Mesothelial cell of epicardium (in vitro differentiated cells): Measurements from ENCODE around the gene HTR2C. TPM values are rescaled to one million over a fixed set of nuclear protein-coding genes. Genes with fewer than 3 reads are reported as not detected.

Experiments used
- DNase-seq, 2 experiments: peaks; one replicate each; pipeline ENCODE4 v3.0.0; 2021; ENCODE audit warnings: low spot score in 2 of 2; ENCODE audit not compliant: unreplicated experiment in 2 of 2
- H3K27ac Mint-ChIP-seq: 2 replicates; pipeline ENCODE4 v1.8.0; 2021; ENCODE audit warnings: mixed read lengths
- H3K27me3 Mint-ChIP-seq: 2 replicates; pipeline ENCODE4 v1.8.0; 2021; ENCODE audit warnings: low read depth, mixed read lengths
- H3K36me3 Mint-ChIP-seq: 2 replicates; pipeline ENCODE4 v1.8.0; 2021; ENCODE audit warnings: mixed read lengths
- H3K4me1 Mint-ChIP-seq: 2 replicates; pipeline ENCODE4 v1.8.0; 2021; ENCODE audit warnings: mixed read lengths
- H3K4me3 Mint-ChIP-seq: 2 replicates; pipeline ENCODE4 v1.8.0; 2021; ENCODE audit warnings: mild to moderate bottlenecking, moderate library complexity, mixed read lengths
- H3K9me3 Mint-ChIP-seq: 2 replicates; pipeline ENCODE4 v1.8.0; 2021; ENCODE audit warnings: mixed read lengths
- total RNA-seq: library from RNA; stranded (reverse); gene quantifications from 3 replicates; pipeline ENCODE4 v1.2.1, GENCODE V29; 2021
- TF ChIP-seq, protein P1 (sequence below): fragments of 200-600 bp; sonication (generic); IDR thresholded peaks from one replicate; pipeline ENCODE4 v1.5.0; 2021; ENCODE audit warnings: antibody characterized with exemption; ENCODE audit not compliant: unreplicated experiment

Gene HTR2C
- total RNA-seq, 1 donor from 2014 or later: 1.1 TPM

DNA sequence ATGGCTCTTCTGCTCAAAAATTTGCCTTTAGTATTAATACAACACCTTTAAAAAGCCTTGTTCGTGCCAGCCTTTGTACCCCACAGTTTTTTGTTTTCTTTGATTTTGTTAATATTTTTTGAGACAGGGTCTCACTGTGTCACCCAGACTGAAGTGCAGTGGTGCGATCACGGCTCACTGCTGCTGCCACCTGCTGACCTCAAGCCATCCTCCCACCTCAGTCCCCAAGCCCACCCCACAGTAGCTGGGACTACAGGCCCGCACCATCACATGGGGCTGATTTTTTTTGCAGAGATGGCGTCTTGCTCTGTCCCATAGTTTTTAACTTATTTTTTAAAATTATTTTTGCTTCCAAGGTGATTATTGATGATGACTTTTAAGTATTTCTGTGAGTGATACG, 134.0 kb downstream of the HTR2C start:
- peak in 1 of 2 experiments; percentile 46 for DNase-seq

DNA sequence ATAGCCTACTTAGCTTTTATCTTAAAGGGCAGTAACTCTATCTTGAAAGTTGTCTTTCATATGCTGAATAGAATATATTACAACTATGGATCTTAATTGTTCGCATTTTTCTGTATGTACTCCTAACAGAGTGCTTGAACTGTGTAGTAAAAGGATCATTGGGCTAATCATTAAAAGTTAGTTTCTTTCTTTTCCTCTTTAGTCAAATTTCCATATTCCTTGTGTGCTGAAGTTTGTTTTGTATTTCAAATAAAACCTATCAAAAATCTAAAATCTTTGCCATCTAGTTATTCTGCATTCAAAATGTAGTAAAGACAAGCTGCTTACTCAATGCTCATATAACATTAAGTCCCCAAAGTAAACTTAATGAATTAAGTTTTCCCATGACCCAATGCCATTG, 182.7 kb downstream of the HTR2C start:
- H3K27ac Mint-ChIP-seq: no peak overlapping the region
- no peaks in the 10 kb centered on the region for H3K4me1 Mint-ChIP-seq
- H3K4me3 Mint-ChIP-seq: no peak overlapping the region
- TF ChIP-seq, protein P1, sequence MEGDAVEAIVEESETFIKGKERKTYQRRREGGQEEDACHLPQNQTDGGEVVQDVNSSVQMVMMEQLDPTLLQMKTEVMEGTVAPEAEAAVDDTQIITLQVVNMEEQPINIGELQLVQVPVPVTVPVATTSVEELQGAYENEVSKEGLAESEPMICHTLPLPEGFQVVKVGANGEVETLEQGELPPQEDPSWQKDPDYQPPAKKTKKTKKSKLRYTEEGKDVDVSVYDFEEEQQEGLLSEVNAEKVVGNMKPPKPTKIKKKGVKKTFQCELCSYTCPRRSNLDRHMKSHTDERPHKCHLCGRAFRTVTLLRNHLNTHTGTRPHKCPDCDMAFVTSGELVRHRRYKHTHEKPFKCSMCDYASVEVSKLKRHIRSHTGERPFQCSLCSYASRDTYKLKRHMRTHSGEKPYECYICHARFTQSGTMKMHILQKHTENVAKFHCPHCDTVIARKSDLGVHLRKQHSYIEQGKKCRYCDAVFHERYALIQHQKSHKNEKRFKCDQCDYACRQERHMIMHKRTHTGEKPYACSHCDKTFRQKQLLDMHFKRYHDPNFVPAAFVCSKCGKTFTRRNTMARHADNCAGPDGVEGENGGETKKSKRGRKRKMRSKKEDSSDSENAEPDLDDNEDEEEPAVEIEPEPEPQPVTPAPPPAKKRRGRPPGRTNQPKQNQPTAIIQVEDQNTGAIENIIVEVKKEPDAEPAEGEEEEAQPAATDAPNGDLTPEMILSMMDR: no peak
- H3K36me3 Mint-ChIP-seq: no peaks in the 10 kb centered on the region
- DNase-seq: no peak
- peaks cover 20% of the 10 kb centered on the region for H3K9me3 Mint-ChIP-seq
- H3K27me3 Mint-ChIP-seq: no peaks in the 10 kb centered on the region

More for the DNA sequence above, 134.0 kb downstream of the HTR2C start:
- Mint-ChIP-seq H3K4me1 (peaks cover 4% of the 10 kb centered on the region), H3K36me3 (no peaks in the 10 kb centered on the region), H3K4me3 (no peak overlapping the region), H3K27ac (no peak overlapping the region), H3K27me3 (no peaks in the 10 kb centered on the region), H3K9me3 (peaks cover 3% of the 10 kb centered on the region)
- TF ChIP-seq, protein P1: peak; percentile 54

DNA sequence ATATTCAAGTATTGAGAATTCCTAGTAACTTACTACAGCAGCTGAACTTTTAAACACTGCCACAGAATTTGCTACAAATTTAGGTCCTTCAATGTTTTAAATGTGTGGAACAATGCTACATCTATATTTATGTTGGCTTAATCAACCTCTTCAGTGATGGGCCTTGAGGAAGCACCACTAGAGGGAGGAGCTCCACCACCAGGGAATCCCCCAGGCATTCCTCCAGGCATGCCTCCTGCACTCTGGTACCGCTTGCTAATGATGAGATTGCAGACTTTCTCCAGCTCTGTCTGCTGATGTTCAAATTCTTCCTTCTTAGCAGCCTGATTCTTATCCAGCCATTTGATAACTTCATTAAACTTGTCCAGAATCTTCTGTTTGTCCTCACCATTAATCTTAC, 190.8 kb downstream of the HTR2C start:
- Mint-ChIP-seq H3K27ac (no peak overlapping the region), H3K27me3 (no peaks in the 10 kb centered on the region), H3K4me1 (no peaks in the 10 kb centered on the region), H3K4me3 (no peak overlapping the region), H3K9me3 (peaks cover 7% of the 10 kb centered on the region), H3K36me3 (no peaks in the 10 kb centered on the region)
- DNase-seq: no peak
- TF ChIP-seq, protein P1: no peak

DNA sequence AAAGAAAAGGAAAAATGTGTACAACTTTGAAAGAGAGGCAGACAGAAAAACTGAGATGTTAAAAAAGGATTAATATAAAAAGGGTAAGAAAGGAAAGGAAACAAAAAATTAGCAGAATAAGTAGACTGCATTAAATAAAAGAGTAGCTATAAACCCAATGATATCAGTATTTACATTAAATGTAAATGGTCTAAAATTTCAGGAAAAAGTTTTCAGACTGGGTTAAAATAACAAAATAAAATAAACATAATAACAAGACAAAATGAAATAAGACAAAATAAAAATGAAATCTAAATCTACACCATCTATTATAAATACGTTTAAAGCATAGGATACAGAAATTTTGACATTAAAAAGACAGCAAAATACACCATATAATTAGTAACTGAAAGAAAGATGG, 199.0 kb downstream of the HTR2C start:
- no peak overlapping the region for H3K27ac Mint-ChIP-seq
- H3K4me3 Mint-ChIP-seq: no peak overlapping the region
- peaks cover 8% of the 10 kb centered on the region for H3K9me3 Mint-ChIP-seq
- no peak for DNase-seq
- no peaks in the 10 kb centered on the region for H3K4me1 Mint-ChIP-seq
- no peaks in the 10 kb centered on the region for H3K27me3 Mint-ChIP-seq
- H3K36me3 Mint-ChIP-seq: no peaks in the 10 kb centered on the region
- TF ChIP-seq, protein P1: no peak

DNA sequence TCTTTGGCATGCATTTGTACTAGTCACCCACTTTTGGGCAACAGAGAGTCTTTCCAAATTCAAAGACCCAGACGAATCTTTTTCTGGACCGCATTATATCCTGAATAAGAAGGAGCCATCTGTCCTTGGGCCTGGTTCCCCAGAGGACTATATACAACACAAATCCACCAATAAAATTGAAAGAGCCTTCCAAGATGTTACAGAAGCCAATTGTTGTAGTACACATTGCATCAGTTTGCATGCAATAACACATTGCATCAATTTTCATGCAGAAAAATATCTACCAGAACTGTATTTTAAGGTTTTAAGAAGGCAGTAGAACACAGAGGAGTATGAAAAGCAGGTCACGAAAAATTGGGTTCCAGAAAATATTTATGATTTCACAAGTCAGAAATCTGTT, 203.2 kb downstream of the HTR2C start:
- H3K4me1 Mint-ChIP-seq: no peaks in the 10 kb centered on the region
- H3K36me3 Mint-ChIP-seq: no peaks in the 10 kb centered on the region
- TF ChIP-seq, protein P1: no peak
- DNase-seq: no peak
- H3K27ac Mint-ChIP-seq: no peak overlapping the region
- H3K9me3 Mint-ChIP-seq: no peaks in the 10 kb centered on the region
- no peak overlapping the region for H3K4me3 Mint-ChIP-seq
- no peaks in the 10 kb centered on the region for H3K27me3 Mint-ChIP-seq

DNA sequence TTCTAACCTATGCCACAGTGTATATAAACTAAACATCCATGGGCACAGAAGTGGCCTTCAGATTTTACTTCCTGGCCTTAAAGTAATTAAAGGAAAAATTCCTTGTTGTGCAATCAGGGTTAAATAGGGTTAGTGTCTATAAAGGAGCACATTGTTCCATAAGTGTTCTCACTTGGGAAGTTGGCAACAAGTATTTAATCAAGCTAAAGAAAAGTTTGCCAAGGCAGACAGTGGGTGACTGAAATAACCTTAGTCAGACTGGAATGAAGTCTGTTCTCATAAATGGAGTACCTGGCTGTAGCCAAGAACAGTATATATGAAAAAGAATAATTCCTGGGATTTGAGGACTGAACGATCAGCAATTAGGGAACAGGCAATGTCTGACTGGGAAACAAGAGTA, 213.6 kb downstream of the HTR2C start:
- H3K4me3 Mint-ChIP-seq: no peak overlapping the region

More for the DNA sequence above, 213.6 kb downstream of the HTR2C start:
- DNase-seq: no peak
- Mint-ChIP-seq H3K27ac (no peak overlapping the region), H3K36me3 (no peaks in the 10 kb centered on the region), H3K4me1 (no peaks in the 10 kb centered on the region), H3K9me3 (no peaks in the 10 kb centered on the region), H3K27me3 (no peaks in the 10 kb centered on the region)
- TF ChIP-seq, protein P1: no peak
